BE2C (cell line): ENCODE measurements around the gene ASAP2.

Source experiments
- DNase-seq: peaks from one replicate; pipeline ENCODE4 v3.0.0-alpha.2; 2020
- H3K27me3 ChIP-seq: fragments of 250-450 bp; sonication (Bioruptor Pico); 2 replicates; pipeline ENCODE4 v1.5.1; 2020; ENCODE audit warnings: mild to moderate bottlenecking
- H3K36me3 ChIP-seq: fragments of 250-450 bp; sonication (Bioruptor Pico); 2 replicates; pipeline ENCODE4 v1.5.1; 2020; ENCODE audit warnings: mild to moderate bottlenecking
- H3K4me1 ChIP-seq: fragments of 250-450 bp; sonication (Bioruptor Pico); 2 replicates; pipeline ENCODE4 v1.5.1; 2020
- H3K4me3 ChIP-seq: 2 replicates; pipeline ENCODE4 v1.5.1; 2011; ENCODE audit warnings: low read depth, low read length
- H3K9me3 ChIP-seq: fragments of 250-450 bp; sonication (Bioruptor Pico); 2 replicates; pipeline ENCODE4 v1.5.1; 2020
- TF ChIP-seq, protein P1 (sequence below): IDR thresholded peaks from 2 replicates; pipeline ENCODE4 v1.5.1; 2012; ENCODE audit warnings: mild to moderate bottlenecking, low read depth, low read length

The ASAP2 gene

GRCh38 chr2:9285385-9285920, 78.8 kb downstream of the ASAP2 start:
- Histone ChIP-seq H3K9me3 (no peaks in the 10 kb centered on the region), H3K4me3 (no peak overlapping the region), H3K4me1 (no peaks in the 10 kb centered on the region), H3K36me3 (no peaks in the 10 kb centered on the region), H3K27me3 (no peaks in the 10 kb centered on the region)
- TF ChIP-seq, protein P1, sequence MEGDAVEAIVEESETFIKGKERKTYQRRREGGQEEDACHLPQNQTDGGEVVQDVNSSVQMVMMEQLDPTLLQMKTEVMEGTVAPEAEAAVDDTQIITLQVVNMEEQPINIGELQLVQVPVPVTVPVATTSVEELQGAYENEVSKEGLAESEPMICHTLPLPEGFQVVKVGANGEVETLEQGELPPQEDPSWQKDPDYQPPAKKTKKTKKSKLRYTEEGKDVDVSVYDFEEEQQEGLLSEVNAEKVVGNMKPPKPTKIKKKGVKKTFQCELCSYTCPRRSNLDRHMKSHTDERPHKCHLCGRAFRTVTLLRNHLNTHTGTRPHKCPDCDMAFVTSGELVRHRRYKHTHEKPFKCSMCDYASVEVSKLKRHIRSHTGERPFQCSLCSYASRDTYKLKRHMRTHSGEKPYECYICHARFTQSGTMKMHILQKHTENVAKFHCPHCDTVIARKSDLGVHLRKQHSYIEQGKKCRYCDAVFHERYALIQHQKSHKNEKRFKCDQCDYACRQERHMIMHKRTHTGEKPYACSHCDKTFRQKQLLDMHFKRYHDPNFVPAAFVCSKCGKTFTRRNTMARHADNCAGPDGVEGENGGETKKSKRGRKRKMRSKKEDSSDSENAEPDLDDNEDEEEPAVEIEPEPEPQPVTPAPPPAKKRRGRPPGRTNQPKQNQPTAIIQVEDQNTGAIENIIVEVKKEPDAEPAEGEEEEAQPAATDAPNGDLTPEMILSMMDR = no peak
- no peak for DNase-seq

- no peak overlapping the region for H3K4me3 ChIP-seq
- TF ChIP-seq, protein P1 = no peak
- H3K36me3 ChIP-seq = no peaks in the 10 kb centered on the region
- no peaks in the 10 kb centered on the region for H3K4me1 ChIP-seq
- H3K27me3 ChIP-seq = no peaks in the 10 kb centered on the region
- no peaks in the 10 kb centered on the region for H3K9me3 ChIP-seq
- no peak for DNase-seq
Measured at GRCh38 chr2:9285921-9286320, 79.3 kb downstream of the ASAP2 start.

- no peak for DNase-seq
- no peaks in the 10 kb centered on the region for H3K4me1 ChIP-seq
- TF ChIP-seq, protein P1 = no peak
Measured at GRCh38 chr2:9286554-9287399, 80.2 kb downstream of the ASAP2 start.

GRCh38 chr2:9287400-9288045, 80.9 kb downstream of the ASAP2 start:
- Histone ChIP-seq H3K36me3 (no peaks in the 10 kb centered on the region), H3K9me3 (no peaks in the 10 kb centered on the region), H3K4me3 (no peak overlapping the region), H3K4me1 (no peaks in the 10 kb centered on the region), H3K27me3 (no peaks in the 10 kb centered on the region)
- TF ChIP-seq, protein P1 = no peak
- no peak for DNase-seq

More at GRCh38 chr2:9286554-9287399, 80.2 kb downstream of the ASAP2 start:
- Histone ChIP-seq H3K36me3 (no peaks in the 10 kb centered on the region), H3K27me3 (no peaks in the 10 kb centered on the region), H3K9me3 (no peaks in the 10 kb centered on the region), H3K4me3 (no peak overlapping the region)

DNA sequence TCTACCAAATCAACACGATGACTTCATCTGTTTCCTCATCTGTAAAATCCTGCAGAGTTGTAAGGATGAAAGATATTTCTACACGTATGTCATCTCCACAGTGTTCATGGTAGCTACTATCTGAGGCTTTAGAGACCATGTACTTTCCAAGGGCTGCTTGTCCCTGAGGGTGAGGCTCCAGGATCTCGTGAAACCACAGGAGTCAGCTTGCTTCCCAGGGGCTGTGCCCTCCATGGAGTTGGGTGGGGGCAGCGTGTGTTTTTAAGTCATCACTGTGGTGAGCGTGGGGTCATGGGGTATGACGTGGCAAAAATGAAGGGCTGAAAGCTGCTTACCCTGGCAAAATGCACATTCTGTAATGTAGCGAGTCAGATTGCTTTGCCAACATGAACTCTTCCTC, 81.6 kb downstream of the ASAP2 start:
- Histone ChIP-seq H3K4me3 (no peak overlapping the region), H3K9me3 (no peaks in the 10 kb centered on the region), H3K27me3 (no peaks in the 10 kb centered on the region), H3K36me3 (no peaks in the 10 kb centered on the region), H3K4me1 (no peaks in the 10 kb centered on the region)
- DNase-seq = no peak
- TF ChIP-seq, protein P1 = no peak
